ENCODE results near the gene OGT.
"Not testable (repeated sequence)": the region's sequence is repeated elsewhere in the genome, so short reads cannot be mapped to it uniquely, and the experiment has no call there.

OGT gene

GRCh38 chrX:71541210-71542022 is 8.5 kb downstream of the OGT start:
- no peak for DNase-seq

- no peak for DNase-seq
Observed at GRCh38 chrX:71542411-71542810, 9.5 kb downstream of the OGT start.

- no peak for DNase-seq
Observed at GRCh38 chrX:71542825-71543224, 9.9 kb downstream of the OGT start.

- DNase-seq: no peak
Observed at GRCh38 chrX:71543316-71543715, 10.4 kb downstream of the OGT start.

- DNase-seq: no peak
Observed at GRCh38 chrX:71545364-71545763, 12.5 kb downstream of the OGT start.

- no peak for DNase-seq
Observed at GRCh38 chrX:71546879-71547278, 14.0 kb downstream of the OGT start.

GRCh38 chrX:71547339-71547738 is 14.4 kb downstream of the OGT start:
- DNase-seq: no peak

GRCh38 chrX:71549986-71550385 is 17.1 kb downstream of the OGT start:
- DNase-seq: no peak

GRCh38 chrX:71550578-71550977 is 17.7 kb downstream of the OGT start:
- no peak for DNase-seq

GRCh38 chrX:71556036-71556435 is 23.1 kb downstream of the OGT start:
- DNase-seq: no peak

- DNase-seq: no peak
Observed at GRCh38 chrX:71558920-71559319, 26.0 kb downstream of the OGT start.

GRCh38 chrX:71559773-71560172 is 26.9 kb downstream of the OGT start:
- not testable (repeated sequence) for DNase-seq

GRCh38 chrX:71563921-71564320 is 31.0 kb downstream of the OGT start:
- DNase-seq: no peak

- DNase-seq: no peak
Observed at GRCh38 chrX:71565474-71566041, 32.7 kb downstream of the OGT start.

- DNase-seq: not testable (repeated sequence)
Observed at GRCh38 chrX:71571390-71571789, 38.5 kb downstream of the OGT start.

GRCh38 chrX:71573590-71573989 is 40.7 kb downstream of the OGT start:
- no peak for DNase-seq

- DNase-seq: peak; percentile 7
Observed at GRCh38 chrX:71577682-71578081, 44.8 kb downstream of the OGT start.

GRCh38 chrX:71578253-71579135 is 45.6 kb downstream of the OGT start, which contains the start of gene GCNA:
Gene GCNA, plus strand, starts transcription at chrX:71578437. Its CDS starts 2,385 bp downstream, at chrX:71580822.
- peak; percentile 31 for DNase-seq

- DNase-seq: no peak
Observed at GRCh38 chrX:71579136-71579989, 46.5 kb downstream of the OGT start.

GRCh38 chrX:71579990-71580380 is 47.1 kb downstream of the OGT start:
- DNase-seq: no peak

GRCh38 chrX:71581210-71581609 is 48.3 kb downstream of the OGT start:
- DNase-seq: no peak

GRCh38 chrX:71586929-71587328 is 54.0 kb downstream of the OGT start:
- DNase-seq: no peak

Data from activated gamma-delta T cell (primary cell).